ENCODE data around the gene MMD2. TPM values are rescaled to one million over a fixed set of nuclear protein-coding genes. Genes with fewer than 3 reads are reported as not detected.

Gene MMD2
- total RNA-seq, 1 donor from 2014 or later = not detected

GRCh38 chr7:4871056-4871680, 87.8 kb downstream of the MMD2 start:
- no peak for DNase-seq (ENCODE audit: low read depth)

- DNase-seq (ENCODE audit: low read depth) = no peak
Observed at GRCh38 chr7:4868493-4868892, 90.5 kb downstream of the MMD2 start.

DNA sequence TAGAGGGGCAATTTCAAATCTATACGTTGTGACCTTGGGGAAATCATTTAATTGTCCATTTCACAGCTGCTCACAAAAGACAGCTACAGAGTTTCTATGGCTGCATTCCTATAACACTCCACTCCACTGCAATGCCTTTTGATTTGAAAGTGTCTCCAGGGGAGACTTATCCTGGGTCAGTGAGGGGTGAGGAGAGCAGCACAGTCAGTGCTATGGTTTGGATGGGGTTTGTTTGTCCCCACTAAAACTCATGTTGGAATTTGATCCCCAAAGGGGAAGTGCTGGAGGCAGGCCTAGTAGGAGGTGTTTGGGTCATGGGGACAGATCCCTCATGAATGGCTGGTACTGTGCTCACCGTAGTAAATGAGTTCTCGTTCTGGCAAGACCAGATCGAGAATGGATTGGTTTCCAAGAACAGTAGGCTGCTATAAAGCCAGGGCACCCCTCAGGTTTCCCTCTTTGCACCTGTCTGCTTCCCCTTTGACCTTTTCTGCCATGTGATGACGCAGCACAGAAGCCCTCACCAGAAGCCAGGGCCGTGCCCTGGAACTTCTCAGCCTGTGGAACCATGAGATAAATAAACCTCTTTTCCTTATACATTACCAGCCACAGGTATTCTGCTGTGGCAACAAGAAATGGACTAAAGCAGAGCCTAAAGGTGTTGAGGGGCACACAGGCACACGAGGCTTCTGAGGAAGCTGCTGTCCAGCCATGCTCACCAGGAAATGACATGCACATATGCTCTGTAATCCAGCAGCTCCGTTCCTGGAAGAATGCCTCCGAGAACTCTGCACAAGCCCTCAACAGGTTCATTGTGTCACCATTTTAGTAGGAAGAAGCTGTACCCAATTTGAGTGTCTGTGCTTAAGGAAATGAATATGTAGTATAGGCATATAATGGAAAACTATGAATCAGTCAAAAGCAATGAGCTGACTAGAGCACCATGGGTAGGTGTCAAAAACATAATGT, 92.2 kb downstream of the MMD2 start:
- DNase-seq (ENCODE audit: low read depth) = no peak

- no peak for DNase-seq (ENCODE audit: low read depth)
Observed at GRCh38 chr7:4862156-4862555, 96.8 kb downstream of the MMD2 start.

- no peak for DNase-seq (ENCODE audit: low read depth)
Observed at GRCh38 chr7:4861673-4862072, 97.3 kb downstream of the MMD2 start, which contains the start of gene PAPOLB. TSS of gene PAPOLB (minus strand) at chr7:4862030. CDS start at chr7:4861810, 220 bp downstream.

GRCh38 chr7:4861227-4861626, 97.8 kb downstream of the MMD2 start:
- DNase-seq (ENCODE audit: low read depth) = no peak

GRCh38 chr7:4857189-4857588, 101.8 kb downstream of the MMD2 start:
- DNase-seq (ENCODE audit: low read depth) = no peak

DNA sequence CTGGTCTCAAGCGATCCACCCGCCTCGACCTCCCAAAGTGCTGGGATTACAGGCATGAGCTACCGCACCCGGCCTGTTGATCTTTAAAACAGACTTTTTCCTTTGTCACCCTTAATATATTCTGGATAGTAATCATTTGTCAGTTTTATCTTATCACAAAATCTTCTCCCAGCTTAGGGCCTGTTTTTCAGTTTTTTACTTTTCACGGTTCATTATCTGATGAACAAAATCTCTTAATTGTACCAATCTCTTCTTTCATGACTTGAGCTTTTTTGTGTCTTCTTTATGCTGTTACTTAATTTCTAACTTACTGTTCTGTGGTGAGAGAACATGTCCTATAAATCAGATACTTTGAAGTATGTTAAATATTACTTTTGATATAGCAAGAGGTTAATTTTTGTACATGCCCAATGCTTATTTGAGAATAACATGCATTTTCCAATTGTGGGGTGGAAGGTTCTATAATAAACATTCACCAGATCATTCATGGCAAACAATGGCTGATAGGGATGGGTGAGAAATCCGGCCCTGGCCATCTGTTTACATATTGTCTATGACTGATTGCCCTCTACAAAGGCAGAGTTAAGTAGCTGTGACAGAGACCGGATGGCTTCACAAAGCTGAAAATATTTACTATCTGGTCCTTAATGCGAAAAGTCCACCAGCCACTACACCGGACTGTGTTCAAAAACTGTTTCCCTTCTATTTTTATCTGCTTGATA, 102.5 kb downstream of the MMD2 start:
- no peak for DNase-seq (ENCODE audit: low read depth)

Other genes with a start within 250 kb of the MMD2 start
- 17.6 and 18.4 TPM in 2 replicates for gene AP5Z1, start 183.6 kb downstream of the MMD2 start, total RNA-seq
- gene PAPOLB, start 97.2 kb downstream of the MMD2 start, total RNA-seq = not detected in 2 replicates
- not detected in 2 replicates for gene RADIL, start 75.5 kb downstream of the MMD2 start, total RNA-seq
- 8.9 and 20.8 TPM in 2 replicates for gene RBAK, start 86.7 kb upstream of the MMD2 start, total RNA-seq
- gene WIPI2, start 231.0 kb upstream of the MMD2 start, total RNA-seq = 61.8 and 75.2 TPM in 2 replicates

All from renal cortical epithelial cell (primary cell).